Sigmoid colon (tissue), 7 donors: ENCODE results near the gene ZCCHC14. TPM values are rescaled to one million over a fixed set of nuclear protein-coding genes. Genes with fewer than 3 reads are reported as not detected.
A peak's percentile ranks its signal among the peaks of the same experiment; 100 is the strongest.
"Not testable (repeated sequence)": the region's sequence is repeated elsewhere in the genome, so short reads cannot be mapped to it uniquely, and the experiment has no call there.

Source experiments
- DNase-seq: peaks from one replicate; pipeline ENCODE4 v3.0.0-alpha.2; 2019
- H3K27ac ChIP-seq, 4 donors: fragments of 200-600 bp; sonication (generic); one replicate each; pipeline ENCODE4 v1.5.1; 2016 to 2019; ENCODE audit warnings: mild to moderate bottlenecking in 1 of 4
- H3K27me3 ChIP-seq, 3 donors: fragments of 200-600 bp; sonication (generic); one replicate each; pipeline ENCODE4 v1.5.1; 2019; ENCODE audit warnings: mild to moderate bottlenecking in 1 of 3
- H3K36me3 ChIP-seq, 4 donors: fragments of 200-600 bp; sonication (generic); one replicate each; pipeline ENCODE4 v1.5.1; 2016 to 2019
- H3K4me1 ChIP-seq, 4 donors: fragments of 200-600 bp; sonication (generic); one replicate each; pipeline ENCODE4 v1.5.1; 2017 to 2019
- H3K4me3 ChIP-seq, 4 donors: fragments of 200-600 bp; sonication (generic); one replicate each; pipeline ENCODE4 v1.5.1; 2017 to 2019; ENCODE audit warnings: mild to moderate bottlenecking in 2 of 4, moderate library complexity in 1 of 4
- H3K9me3 ChIP-seq, 4 donors: fragments of 200-600 bp in 3 of 4; sonication (generic) in 3 of 4; one replicate each; pipeline versions ENCODE4 v1.5.1 to v1.6.1; 2013 to 2019
- EP300 ChIP-seq, 4 donors: sonication (generic); formaldehyde crosslinking; IDR thresholded peaks; one replicate each; pipeline ENCODE4 v1.6.1; 2017; ENCODE audit warnings: antibody characterized with exemption in 4 of 4
- POLR2A ChIP-seq, 2 donors: fragments of 450-650 bp; IDR thresholded peaks; one replicate each; pipeline ENCODE4 v1.6.1; 2016; ENCODE audit warnings: antibody characterized with exemption in 2 of 2, mild to moderate bottlenecking in 2 of 2, moderate library complexity in 2 of 2
- POLR2AphosphoS5 ChIP-seq, 4 donors: sonication (generic); formaldehyde crosslinking; IDR thresholded peaks; one replicate each; pipeline ENCODE4 v1.6.1; 2017; ENCODE audit warnings: antibody characterized with exemption in 4 of 4
- WGBS, 2 donors: extraction: QIAGEN DNeasy Blood & Tissue Kit; methylation state at CpG; one replicate each; pipeline ENCODE4 v1.1.7; 2013; 5-methylcytosine and 5-hydroxymethylcytosine counted together
- intact Hi-C: fragments of 100-400 bp; cut with DNase I; formaldehyde crosslinking; loops from one replicate; pipeline ENCODE4 v1.15.1; 2023
- polyA plus RNA-seq, 3 donors: library from polyadenylated mRNA; stranded (reverse); fragments of 200-250 nt; gene quantifications; one replicate each; pipeline ENCODE4 v1.2.3, GENCODE V29; 2013
- total RNA-seq, 4 donors: library from RNA; depleted of rRNA; stranded (reverse); fragments of >200 nt; gene quantifications; one replicate each; pipeline ENCODE4 v1.1.0, GENCODE V29; 2016
- TF ChIP-seq, protein P1 (sequence below), 4 experiments: fragments of 450-650 bp in 3 of 4; fragments of 200-600 bp in 1 of 4; IDR thresholded peaks; one replicate each; pipeline ENCODE4 v1.5.1; 2016 to 2019; ENCODE audit warnings: antibody characterized with exemption in 4 of 4, mild to moderate bottlenecking in 3 of 4, moderate library complexity in 2 of 4
- donor health status: healthy with polysubstance abuse.
- donor health status: Bipolar disorder and iron deficiency.
- donor health status: healthy.

Gene ZCCHC14
- total and polyA plus RNA-seq, 7 donors, result 6.0 to 23.8 (median 11.8) TPM

DNA sequence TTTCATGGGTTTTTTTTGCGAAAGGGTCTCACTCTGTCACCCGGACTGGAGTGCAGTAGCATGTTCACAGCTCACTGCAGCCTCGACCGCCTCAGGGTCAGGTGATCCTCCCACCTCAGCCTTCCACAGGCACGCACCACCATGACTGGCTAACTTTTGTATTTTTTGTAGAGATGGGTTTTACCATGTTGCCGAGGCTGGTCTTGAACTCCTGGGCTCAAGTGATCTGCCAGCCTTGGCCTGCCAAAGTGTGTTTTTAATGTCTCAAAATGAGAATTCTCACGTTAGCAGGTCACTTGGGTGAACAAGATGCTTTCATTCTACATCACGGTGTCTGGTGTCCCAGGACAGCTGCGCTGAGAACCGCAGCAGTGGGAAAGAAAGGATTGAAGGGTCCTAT, 112.4 kb downstream of the ZCCHC14 start:
- Histone ChIP-seq H3K36me3 (no peaks in the 10 kb centered on the region), H3K9me3 (no peaks in the 10 kb centered on the region), H3K27ac (peak overlapping the region; percentile 91 to 99 (median 98)), H3K4me1 (peaks cover 0 to 72% (median 67%) of the 10 kb centered on the region in 4 donors), H3K27me3 (no peaks in the 10 kb centered on the region), H3K4me3 (peak overlapping the region in 3 of 4 donors; percentile 79 to 96 (median 85))
- DNase-seq, result peak; percentile 50
- intact Hi-C loops, result loop anchor here (10.0 kb wide), 2 partner anchors 474 to 826 kb away; partner anchors contain the start of gene MTHFSD
- 88 to 93% methylated on average over 10 of the region's 10 CpGs for WGBS, 2 donors
- no peak for TF ChIP-seq EP300 (IDR thresholded peaks at IDR 0.05)
- TF ChIP-seq, protein P1, sequence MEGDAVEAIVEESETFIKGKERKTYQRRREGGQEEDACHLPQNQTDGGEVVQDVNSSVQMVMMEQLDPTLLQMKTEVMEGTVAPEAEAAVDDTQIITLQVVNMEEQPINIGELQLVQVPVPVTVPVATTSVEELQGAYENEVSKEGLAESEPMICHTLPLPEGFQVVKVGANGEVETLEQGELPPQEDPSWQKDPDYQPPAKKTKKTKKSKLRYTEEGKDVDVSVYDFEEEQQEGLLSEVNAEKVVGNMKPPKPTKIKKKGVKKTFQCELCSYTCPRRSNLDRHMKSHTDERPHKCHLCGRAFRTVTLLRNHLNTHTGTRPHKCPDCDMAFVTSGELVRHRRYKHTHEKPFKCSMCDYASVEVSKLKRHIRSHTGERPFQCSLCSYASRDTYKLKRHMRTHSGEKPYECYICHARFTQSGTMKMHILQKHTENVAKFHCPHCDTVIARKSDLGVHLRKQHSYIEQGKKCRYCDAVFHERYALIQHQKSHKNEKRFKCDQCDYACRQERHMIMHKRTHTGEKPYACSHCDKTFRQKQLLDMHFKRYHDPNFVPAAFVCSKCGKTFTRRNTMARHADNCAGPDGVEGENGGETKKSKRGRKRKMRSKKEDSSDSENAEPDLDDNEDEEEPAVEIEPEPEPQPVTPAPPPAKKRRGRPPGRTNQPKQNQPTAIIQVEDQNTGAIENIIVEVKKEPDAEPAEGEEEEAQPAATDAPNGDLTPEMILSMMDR (IDR thresholded peaks at IDR 0.05), result no peak
- TF ChIP-seq POLR2AphosphoS5 (IDR thresholded peaks at IDR 0.05), result no peak
- TF ChIP-seq POLR2A (IDR thresholded peaks at IDR 0.05), result no peak

DNA sequence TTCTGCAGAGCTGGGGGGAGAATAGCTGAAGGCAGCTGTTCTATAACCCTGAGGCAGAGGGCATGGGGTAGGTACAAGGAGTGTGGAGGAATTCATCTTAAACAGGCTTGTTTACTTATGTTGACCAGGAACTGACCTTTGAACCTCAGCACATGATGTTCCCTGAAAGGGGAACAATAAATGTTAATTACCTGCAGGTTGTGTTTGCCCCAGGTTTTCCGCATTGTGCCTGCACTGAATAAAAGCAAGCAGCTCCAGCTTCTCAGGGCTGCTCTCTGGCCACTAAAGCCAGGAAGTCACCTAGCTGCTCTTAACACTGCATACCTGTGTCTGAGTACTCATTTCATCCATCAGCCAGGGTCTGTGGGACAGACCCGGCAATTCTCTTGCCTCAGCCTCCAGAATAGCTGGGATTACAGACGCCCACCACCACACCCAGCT, 113.5 kb downstream of the ZCCHC14 start:
- WGBS, 2 donors, result 20 to 70% methylated on average over 3 of the region's 3 CpGs

DNA sequence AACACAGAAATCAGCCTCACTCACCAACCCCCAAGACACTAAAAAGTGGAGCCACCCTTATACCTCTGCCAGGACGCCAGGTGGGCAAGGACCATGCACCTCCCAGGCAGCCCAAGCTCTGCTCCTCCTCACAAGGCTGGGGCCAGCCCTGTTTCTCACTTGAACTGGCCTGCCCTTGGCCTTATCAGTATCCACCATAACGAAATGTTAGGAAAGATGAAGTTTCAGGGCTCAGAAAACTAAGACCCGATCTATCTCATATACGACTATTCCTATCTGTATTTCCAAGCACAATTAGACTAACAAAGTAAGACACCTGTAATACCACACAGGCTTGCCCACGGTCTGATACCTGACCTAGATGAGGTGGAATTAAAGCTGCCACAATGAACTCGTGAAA, 116.2 kb downstream of the ZCCHC14 start:
- TF ChIP-seq POLR2A (IDR thresholded peaks at IDR 0.05) (no peak), POLR2AphosphoS5 (IDR thresholded peaks at IDR 0.05) (no peak), EP300 (IDR thresholded peaks at IDR 0.05) (no peak)
- TF ChIP-seq, protein P1 (IDR thresholded peaks at IDR 0.05), result no peak
- WGBS, 2 donors, result 91 to 94% methylated on average over 6 of the region's 6 CpGs
- Histone ChIP-seq H3K4me3 (no peak overlapping the region), H3K27ac (peak overlapping the region; percentile 2 to 74 (median 60)), H3K4me1 (peaks cover 0 to 85% (median 67%) of the 10 kb centered on the region in 4 donors), H3K9me3 (no peaks in the 10 kb centered on the region), H3K27me3 (no peaks in the 10 kb centered on the region), H3K36me3 (no peaks in the 10 kb centered on the region)
- intact Hi-C loops, result no loop called here
- no peak for DNase-seq

More for the DNA sequence above, 113.5 kb downstream of the ZCCHC14 start:
- H3K27ac ChIP-seq, result peak overlapping the region in 3 of 4 donors; percentile 97 to 99 (median 98)
- H3K27me3 ChIP-seq, intact Hi-C loops, H3K36me3 ChIP-seq, H3K4me3 ChIP-seq, H3K9me3 ChIP-seq: not testable (repeated sequence)
- peaks cover 0 to 76% (median 66%) of the 10 kb centered on the region in 4 donors for H3K4me1 ChIP-seq
- peak; percentile 36 for DNase-seq

DNA sequence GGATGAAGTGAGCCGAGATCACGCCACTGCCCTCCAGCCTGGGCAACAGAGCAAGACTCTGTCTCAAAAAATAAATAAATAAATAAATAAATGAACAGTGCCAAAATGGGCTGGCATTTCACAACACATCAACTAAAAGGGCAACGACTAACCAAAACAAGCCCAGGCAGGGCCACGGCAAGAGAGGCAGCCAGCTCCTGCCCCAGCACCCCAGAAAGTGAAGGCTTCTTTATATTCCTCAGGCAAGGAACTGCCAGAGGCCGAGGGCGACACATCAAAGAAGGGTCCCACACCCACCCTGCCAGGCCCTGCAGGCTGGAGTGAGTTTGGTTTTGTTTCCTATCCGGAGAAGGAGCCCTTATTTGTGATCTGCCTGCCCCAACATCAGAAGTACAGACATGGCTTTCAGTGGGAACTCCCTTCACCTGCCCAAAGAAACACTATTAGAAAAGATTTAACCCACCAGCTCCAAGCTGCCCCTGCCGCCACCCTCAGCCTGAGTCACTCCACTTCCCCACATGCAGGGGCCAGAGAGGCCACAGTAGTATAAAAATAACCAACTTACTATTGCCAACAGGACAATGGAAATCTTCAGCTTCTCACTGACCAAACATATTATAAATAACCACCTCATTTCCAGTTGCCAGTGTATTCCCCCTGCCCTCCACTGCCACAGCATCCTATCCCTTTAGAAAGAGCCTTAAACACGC, 117.2 kb downstream of the ZCCHC14 start:
- no peaks in the 10 kb centered on the region for H3K9me3 ChIP-seq
- H3K4me3 ChIP-seq, result no peak overlapping the region
- no peaks in the 10 kb centered on the region for H3K36me3 ChIP-seq
- intact Hi-C loops, result no loop called here
- no peak for TF ChIP-seq EP300 (IDR thresholded peaks at IDR 0.05)
- TF ChIP-seq, protein P1 (IDR thresholded peaks at IDR 0.05), result no peak
- peak in 1 of 4 donors; percentile 4 for TF ChIP-seq POLR2AphosphoS5 (IDR thresholded peaks at IDR 0.05)
- TF ChIP-seq POLR2A (IDR thresholded peaks at IDR 0.05), result no peak
- WGBS, 2 donors, result 86 to 87% methylated on average over 9 of the region's 9 CpGs
- no peak for DNase-seq
- peak overlapping the region; percentile 45 to 74 (median 60) for H3K27ac ChIP-seq
- no peaks in the 10 kb centered on the region for H3K27me3 ChIP-seq
- H3K4me1 ChIP-seq, result peaks cover 0 to 85% (median 67%) of the 10 kb centered on the region in 4 donors

DNA sequence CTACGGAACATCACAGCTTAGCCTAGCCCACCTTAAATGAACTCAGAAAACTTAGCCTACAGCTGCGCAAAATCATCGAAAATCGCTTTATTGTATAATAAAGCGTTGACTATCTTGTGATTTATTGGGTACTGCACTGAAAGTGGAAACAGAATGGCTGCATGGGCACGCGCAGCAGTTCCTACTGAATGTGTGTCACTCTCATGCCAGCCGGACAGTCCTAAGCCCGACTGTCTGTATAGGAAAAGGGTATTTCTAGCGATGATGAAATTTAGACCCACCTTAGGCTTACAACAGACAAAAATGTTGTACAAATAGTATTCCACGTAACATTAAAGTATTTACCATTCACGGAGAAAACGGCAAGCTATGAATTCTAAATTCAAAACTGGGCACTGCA, 118.5 kb downstream of the ZCCHC14 start:
- no peak overlapping the region for H3K27ac ChIP-seq
- 96 to 97% methylated on average over 13 of the region's 13 CpGs for WGBS, 2 donors
- no peak overlapping the region for H3K4me3 ChIP-seq
- TF ChIP-seq EP300 (IDR thresholded peaks at IDR 0.05), result no peak
- TF ChIP-seq POLR2AphosphoS5 (IDR thresholded peaks at IDR 0.05), result no peak
- TF ChIP-seq POLR2A (IDR thresholded peaks at IDR 0.05), result no peak
- TF ChIP-seq, protein P1 (IDR thresholded peaks at IDR 0.05), result no peak
- no peak for DNase-seq
- no peaks in the 10 kb centered on the region for H3K9me3 ChIP-seq
- no peaks in the 10 kb centered on the region for H3K36me3 ChIP-seq
- no peaks in the 10 kb centered on the region for H3K27me3 ChIP-seq
- peaks cover 0 to 84% (median 67%) of the 10 kb centered on the region in 4 donors for H3K4me1 ChIP-seq
- intact Hi-C loops, result no loop called here
